ENCODE results near the gene GNAS-AS1.

- TF ChIP-seq CTCF (IDR thresholded peaks at IDR 0.05; ENCODE audit: insufficient read depth, low read length, poor library complexity, severe bottlenecking), result no peak
- no peak for TF ChIP-seq EZH2phosphoT487 (conservative IDR thresholded peaks at IDR 0.05; ENCODE audit: low read length)
Measured at GRCh38 chr20:58896820-58897219, 46.1 kb upstream of the GNAS-AS1 start.

Data from SU-DHL-6 (cell line).